Stimulated activated CD8-positive, alpha-beta memory T cell treated with anti-CD3 and anti-CD28 coated beads, Interleukin-2, amount 100 ng/mL, for 1 hour (primary cell): ENCODE data around the gene MCU.
"Not testable (repeated sequence)": the region's sequence is repeated elsewhere in the genome, so short reads cannot be mapped to it uniquely, and the experiment has no call there.

ENCODE experiments used
- DNase-seq, 2 donors: peaks; one replicate each; pipeline ENCODE4 v3.0.0-alpha.2; 2020; ENCODE audit warnings: low read depth in 2 of 2

Gene MCU

DNA sequence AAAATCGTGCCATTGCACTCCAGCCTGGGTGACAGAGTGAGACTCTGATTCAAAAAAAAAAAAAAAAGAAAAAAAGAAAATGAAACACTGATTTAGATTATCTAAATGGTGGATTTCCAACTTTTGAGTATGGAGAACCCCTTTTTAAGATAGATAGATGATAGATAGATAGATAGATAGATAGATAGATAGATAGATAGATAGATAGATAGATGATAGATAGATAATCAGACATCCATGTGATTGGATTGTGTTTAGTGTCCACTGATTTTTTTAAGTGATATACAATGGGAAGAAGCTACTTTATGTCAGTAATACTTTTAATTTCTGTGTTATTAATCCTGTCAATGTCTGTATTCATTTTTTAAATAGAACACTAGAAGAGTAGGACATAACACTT, 207.6 kb downstream of the MCU start:
- DNase-seq, result no peak

DNA sequence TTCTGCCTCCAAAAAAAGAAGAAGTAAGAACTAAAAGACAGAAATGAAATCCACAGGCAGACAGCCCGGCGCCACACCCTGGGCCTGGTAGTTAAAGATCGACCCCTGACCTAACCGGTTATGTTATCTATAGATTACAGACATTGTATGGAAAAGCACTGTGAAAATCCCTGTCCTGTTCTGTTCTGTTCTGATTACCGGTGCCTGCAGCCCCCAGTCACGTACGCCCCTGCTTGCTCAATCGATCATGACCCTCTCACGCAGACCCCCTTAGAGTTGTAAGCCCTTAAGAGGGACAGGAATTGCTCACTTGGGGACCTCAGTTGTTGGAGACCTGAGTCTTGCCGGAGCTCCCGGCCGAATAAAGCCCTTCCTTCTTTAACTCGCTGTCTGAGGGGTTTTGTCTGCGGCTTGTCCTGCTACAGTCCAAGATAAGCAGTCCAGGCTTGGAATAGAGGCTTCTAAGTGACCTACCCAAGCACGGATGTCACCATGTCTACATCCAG, 212.1 kb downstream of the MCU start:
- DNase-seq, result not testable (repeated sequence)

DNA sequence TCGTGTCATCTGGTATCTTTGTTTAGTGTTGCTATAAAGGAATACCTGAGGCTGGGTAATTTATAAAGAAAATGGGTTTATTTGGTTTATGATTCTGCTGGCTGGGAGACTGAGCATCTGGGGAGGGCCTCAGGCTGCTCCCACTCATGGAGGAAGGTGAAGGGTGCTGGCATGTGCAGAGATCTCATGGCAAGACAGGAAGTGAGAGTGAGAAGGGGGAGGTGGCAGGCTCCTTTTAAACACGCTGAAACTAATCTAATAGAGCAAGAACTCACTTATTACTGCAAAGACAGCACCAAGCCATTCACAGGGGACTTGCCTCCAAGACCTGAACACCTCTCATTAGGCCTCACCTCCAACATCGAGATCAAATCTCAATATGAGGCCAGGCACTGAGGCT, 212.9 kb downstream of the MCU start:
- DNase-seq, result no peak

DNA sequence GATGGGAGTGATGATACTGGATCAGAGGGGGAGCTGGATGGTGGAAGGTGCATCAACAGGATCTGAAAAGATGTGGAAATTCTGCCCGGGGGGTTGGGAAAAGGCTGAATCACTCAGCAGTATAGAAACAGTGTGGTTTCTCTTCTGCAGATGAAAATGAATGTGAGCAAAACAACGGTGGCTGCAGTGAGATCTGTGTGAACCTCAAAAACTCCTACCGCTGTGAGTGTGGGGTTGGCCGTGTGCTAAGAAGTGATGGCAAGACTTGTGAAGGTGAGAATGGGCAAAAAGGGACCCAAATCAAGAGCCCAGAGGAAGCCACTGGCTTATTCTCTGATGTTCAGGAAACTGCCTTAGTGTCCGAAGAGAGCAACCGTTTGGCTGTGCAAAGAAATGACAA, 214.5 kb downstream of the MCU start:
- no peak for DNase-seq

DNA sequence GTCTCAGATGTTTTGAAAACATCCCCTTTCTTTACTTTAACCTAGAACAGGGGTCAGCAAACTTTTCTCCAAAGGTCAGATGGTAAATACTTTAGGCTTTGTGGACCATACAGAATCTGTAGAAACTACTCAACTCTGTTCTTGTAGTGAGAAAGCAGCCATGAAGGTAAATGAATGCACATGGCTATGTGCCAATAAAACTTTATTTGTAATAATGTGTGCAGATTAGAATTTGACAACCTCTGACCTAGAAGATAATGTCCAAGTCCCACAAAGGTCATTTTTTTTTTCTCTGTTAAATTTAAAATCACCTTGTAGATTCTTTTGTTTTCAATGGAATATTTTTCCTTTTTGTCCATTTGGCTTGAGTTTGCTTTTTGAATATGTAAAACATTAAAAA, 218.8 kb downstream of the MCU start:
- no peak for DNase-seq

DNA sequence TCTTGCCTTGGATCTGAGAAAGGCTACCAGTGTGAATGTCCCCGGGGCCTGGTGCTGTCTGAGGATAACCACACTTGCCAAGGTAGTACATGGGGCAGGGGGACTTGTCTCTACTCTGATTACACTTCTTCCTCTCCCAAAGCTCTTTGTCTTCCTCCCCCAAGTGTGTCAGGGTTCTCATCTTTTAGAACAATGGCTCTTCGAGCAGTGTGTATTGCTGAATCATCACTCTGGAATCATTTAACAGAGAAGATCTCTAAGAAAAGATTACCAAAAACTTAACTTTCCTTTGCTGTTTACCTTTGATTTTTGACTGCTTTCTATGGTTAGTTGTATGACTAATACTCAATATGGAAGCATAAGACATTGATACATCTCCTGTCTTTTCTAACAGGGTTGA, 219.8 kb downstream of the MCU start:
- DNase-seq, result no peak

DNA sequence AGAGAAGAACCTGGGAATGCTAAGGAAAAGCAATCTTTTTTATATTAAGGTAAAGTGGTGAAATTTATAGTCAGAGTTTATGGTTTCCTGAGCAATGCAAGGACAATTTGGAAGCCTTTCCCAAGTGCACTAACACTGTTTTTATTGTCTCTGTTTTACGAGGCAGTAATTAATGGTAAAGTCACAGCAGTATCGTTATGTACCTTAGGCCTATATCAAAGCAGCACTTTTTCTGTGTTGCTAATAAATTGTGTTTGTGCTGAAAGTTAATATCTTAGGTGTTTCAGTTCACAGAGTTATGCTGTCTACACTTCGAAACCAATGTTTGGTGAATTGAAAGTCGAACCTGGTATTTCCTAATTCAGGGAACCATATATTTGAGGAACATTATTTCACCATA, 220.8 kb downstream of the MCU start:
- DNase-seq, result no peak

DNA sequence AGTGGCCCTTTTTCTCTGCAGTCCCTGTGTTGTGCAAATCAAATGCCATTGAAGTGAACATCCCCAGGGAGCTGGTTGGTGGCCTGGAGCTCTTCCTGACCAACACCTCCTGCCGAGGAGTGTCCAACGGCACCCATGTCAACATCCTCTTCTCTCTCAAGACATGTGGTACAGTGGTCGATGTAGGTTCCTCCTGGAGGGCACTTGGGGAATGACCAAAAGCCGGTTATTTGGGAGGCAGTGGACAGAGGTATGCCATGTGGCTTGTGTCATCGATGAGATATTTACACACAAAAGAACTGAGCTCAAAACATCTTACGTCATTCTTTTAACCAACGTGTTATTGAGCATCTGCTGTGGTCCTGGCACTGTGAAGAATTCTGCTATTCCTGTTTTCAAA, 221.3 kb downstream of the MCU start:
- no peak for DNase-seq

DNA sequence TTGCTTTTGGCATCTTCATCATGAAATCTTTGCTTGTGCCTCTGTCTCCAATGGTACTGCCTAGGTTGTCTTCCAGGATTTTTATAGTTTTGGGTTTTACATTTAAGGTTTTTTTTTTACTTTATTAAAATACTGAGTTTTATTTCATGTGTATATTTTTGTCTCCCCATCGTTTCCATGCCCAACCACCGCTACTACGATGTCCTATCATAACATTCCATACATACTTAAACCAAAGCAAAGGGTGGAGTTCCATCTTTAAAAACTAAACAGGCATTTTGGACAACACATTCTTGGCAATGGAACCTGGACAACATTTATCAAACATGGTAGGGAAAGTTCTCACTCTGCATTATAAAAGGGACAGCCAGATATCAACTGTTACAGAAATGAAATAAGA, 225.3 kb downstream of the MCU start:
- DNase-seq, result not testable (repeated sequence)

DNA sequence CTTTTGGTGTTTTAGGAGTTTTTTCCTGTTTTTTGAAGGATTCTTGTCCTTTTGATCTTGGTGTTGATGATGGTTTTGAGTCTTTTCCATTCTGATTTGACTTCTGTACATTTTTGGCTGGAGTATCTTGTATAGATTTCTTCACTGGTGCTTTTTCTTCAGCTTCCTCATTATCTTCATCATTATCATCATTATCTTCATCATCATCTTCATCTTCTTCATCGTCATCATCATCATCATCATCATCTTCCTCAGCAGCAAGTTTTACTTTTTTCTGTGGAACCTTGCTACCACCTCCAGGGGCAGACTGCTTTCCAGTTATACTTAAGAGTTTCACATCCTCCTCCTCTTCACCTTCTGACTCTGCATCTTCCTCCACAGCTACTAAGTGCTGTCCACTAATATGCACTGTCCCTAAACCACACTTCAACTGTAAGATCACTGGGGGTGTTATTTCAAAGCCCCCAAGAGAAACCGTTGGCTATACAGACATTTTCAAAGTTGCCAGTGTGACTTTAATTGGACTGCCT, 225.9 kb downstream of the MCU start:
- not testable (repeated sequence) for DNase-seq

DNA sequence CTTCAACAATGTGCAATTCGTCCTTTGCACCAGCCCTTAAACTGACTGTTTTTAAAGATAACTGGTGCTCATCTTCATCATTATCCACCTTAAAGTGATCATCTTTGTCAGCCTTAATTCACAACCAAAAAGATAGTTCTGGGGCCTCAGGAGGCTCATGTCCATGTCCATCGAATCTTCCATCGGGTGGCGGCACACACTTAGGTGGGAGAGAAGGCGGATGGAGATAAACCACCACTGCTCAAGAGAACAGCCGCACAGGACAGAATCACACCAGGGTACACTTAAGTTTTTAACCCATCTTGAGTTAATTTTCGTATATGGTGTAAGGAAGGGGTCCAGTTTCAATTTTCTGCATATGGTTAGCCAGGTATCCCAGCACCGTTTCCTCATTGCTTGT, 226.4 kb downstream of the MCU start:
- no peak for DNase-seq

DNA sequence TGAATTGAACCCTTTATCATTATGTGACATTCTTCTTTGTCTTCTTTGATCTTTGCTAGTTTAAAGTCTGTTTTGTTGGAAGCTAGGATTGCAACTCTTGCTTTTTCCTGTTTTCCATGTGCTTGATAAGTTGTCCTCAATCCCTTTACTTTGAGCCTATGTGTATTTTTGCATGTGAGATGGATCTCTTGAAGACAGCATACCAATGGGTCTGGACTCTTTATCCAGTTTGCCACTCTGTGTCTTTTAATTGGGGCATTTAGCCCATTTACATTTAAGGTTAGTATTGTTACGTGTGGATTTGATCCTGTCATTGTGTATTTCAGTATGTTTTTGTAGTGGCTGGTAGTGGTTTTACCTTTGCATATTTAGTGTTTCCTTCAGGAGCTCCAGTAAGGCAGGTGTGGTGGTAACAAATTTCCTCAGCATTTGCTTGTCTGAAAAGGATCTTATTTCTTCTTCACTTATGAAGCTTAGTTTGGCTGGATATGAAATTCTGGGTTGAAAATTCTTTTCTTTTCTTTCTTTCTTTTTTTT, 229.3 kb downstream of the MCU start:
- not testable (repeated sequence) for DNase-seq

DNA sequence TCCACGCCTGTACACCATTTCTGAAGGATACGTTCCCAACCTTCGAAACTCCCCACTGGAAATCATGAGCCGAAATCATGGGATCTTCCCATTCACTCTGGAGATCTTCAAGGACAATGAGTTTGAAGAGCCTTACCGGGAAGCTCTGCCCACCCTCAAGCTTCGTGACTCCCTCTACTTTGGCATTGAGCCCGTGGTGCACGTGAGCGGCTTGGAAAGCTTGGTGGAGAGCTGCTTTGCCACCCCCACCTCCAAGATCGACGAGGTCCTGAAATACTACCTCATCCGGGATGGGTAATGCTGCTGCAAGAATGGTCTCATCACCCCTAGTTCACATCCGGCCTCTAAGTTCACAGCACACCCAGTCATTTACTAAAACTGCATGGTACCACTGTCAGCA, 232.4 kb downstream of the MCU start:
- no peak for DNase-seq

DNA sequence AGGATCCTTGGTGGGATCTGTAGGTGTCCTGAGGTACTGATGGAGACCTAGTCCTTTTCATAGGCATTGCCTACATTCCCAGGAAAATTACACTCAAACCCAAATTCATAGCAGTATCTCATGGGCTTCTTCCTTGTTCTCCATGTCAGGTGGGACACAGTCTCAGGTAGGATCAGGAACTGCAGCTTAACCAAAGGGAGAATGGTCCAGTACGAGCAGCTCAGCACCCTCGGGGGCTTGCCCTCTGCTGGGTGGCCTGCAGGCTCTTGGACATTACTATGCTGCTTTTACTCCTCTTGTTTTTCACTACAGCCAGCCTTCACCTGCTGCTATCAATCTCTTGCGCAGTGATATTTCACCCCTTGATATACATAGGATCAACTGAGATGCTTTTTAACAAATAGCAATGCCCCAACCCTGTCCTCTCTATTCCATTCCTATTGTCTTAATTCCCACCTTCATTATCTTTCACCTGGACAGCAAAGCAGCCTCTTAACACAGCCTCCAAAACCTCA, 234.1 kb downstream of the MCU start:
- DNase-seq, result no peak

DNA sequence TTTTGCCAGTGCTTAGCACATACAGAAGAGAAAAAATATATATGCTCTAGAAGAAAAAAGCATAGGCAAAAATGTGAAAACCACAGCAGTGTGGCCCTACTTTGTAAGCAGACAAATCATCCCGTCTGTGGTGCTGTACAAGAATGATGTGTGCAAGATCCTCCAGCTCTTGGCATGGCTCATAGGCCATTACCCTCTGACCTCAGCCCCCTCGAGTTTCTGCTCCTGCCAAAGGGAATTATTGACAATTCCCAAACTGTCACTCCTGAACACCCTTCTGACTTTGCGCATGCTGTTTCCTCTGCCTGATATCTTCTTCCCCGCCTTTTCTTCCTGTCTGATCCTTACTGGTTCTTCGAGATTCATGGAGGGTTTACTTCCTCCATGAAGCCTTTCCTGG, 235.5 kb downstream of the MCU start:
- DNase-seq, result no peak

DNA sequence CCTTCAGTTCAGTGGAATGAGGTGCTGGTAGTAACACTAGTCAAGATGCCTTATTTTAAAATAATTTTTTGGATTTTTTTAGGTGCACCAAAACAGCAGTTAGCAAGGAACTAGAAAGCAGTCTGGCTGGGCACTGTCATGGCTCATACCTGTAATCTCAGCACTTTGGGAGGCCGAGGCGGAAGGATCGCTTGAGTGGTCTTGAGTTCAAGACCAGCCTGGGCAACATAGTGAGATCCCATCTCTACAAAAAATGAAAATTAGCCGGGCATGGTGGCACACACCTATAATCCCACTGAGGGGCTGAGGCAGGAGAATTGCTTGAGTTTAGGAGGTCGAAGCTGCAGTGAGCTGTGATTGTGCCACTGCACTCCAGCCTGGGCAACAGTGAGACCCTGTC, 236.9 kb downstream of the MCU start:
- no peak for DNase-seq

DNA sequence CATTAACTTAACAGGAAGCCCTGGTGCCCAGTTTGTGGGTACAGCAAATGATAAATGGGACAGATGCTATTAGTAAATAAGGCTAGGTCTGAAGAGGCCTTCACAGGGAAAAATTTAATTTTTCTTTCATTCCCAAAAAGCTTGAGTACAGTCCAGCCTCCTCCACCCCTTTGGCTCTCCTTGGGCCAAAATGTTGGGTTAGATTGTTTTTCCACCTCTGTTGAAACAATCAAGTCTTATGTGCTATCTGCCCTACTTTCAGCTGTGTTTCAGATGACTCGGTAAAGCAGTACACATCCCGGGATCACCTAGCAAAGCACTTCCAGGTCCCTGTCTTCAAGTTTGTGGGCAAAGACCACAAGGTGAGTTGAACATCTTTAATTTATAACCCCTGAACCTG, 238.3 kb downstream of the MCU start:
- no peak for DNase-seq

DNA sequence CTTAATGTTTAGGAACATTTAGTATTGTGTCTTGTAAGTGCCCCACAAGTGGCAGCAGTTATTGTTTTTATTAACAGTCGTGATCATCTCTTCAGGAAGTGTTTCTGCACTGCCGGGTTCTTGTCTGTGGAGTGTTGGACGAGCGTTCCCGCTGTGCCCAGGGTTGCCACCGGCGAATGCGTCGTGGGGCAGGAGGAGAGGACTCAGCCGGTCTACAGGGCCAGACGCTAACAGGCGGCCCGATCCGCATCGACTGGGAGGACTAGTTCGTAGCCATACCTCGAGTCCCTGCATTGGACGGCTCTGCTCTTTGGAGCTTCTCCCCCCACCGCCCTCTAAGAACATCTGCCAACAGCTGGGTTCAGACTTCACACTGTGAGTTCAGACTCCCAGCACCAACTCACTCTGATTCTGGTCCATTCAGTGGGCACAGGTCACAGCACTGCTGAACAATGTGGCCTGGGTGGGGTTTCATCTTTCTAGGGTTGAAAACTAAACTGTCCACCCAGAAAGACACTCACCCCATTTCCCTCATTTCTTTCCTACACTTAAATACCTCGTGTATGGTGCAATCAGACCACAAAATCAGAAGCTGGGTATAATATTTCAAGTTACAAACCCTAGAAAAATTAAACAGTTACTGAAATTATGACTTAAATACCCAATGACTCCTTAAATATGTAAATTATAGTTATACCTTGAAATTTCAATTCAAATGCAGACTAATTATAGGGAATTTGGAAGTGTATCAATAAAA, 240.5 kb downstream of the MCU start:
- no peak for DNase-seq

DNA sequence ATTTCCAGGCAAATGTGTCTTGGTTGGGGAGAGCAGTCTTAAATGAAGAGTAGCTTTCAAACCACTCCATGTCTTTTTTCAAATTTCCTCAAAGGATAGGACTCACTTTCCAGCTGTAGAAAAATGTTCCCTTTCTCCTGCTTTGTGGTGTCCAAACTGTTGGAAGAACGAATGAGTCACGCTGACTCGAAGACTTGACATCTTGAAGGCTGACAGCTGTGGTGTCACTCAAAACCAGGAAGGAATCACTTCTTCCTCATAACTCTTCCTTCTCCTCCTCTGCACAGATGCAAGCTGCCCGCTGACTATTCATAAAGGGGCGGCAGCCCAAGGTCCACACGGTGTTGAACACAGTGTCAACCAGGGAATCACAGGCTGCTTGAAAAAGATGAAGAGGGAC, 243.4 kb downstream of the MCU start:
- DNase-seq, result no peak
